Activated T-cell treated with anti-CD3 and anti-CD28 coated beads, Interleukin-2, amount 50 U/mL, for 72 hours (primary cell): ENCODE measurements around the gene KDM5B. TPM values are rescaled to one million over a fixed set of nuclear protein-coding genes. Genes with fewer than 3 reads are reported as not detected.
A peak's percentile ranks its signal among the peaks of the same experiment; 100 is the strongest.

Experiments used
- ATAC-seq, 2 donors: fragments of 150-1000 bp; cut with Tn5 transposase; replicated peaks in 1 of 2; 2 replicates each; pipeline ENCODE4 v1.10.0; 2021; ENCODE audit warnings: moderate library complexity in 2 of 2, mild to moderate bottlenecking in 1 of 2
- DNase-seq, 2 donors: peaks; one replicate each; pipeline ENCODE4 v3.0.0; 2021 to 2022; ENCODE audit warnings: mixed read lengths in 1 of 2
- H3K27ac Mint-ChIP-seq: one replicate; pipeline ENCODE4 v1.8.0; 2022; ENCODE audit warnings: mild to moderate bottlenecking, moderate library complexity, mixed read lengths
- H3K27me3 Mint-ChIP-seq: one replicate; pipeline ENCODE4 v1.8.0; 2022; ENCODE audit warnings: low read depth, mixed read lengths
- H3K36me3 Mint-ChIP-seq, 2 donors: one replicate each; pipeline ENCODE4 v1.8.0; 2022; ENCODE audit warnings: mixed read lengths in 2 of 2, mild to moderate bottlenecking in 1 of 2; ENCODE audit not compliant: insufficient read depth in 2 of 2
- H3K4me1 Mint-ChIP-seq: one replicate; pipeline ENCODE4 v1.8.0; 2022; ENCODE audit warnings: low read depth, mixed read lengths
- H3K4me3 Mint-ChIP-seq, 2 donors: one replicate each; pipeline ENCODE4 v1.8.0; 2022; ENCODE audit warnings: mild to moderate bottlenecking in 2 of 2, mixed read lengths in 2 of 2, moderate library complexity in 2 of 2
- H3K9me3 Mint-ChIP-seq, 2 donors: one replicate each; pipeline ENCODE4 v1.8.0; 2022; ENCODE audit warnings: mixed read lengths in 2 of 2
- total RNA-seq, 2 donors: library from RNA; stranded (reverse); gene quantifications; one replicate each; pipeline ENCODE4 v1.2.3, GENCODE V29; 2022

Gene KDM5B
- total RNA-seq, 2 donors from 2014 or later = 47.0 to 53.6 TPM

- Mint-ChIP-seq H3K9me3 (peaks cover 0 to 3% of the 10 kb centered on the region in 2 donors), H3K27ac (no peak overlapping the region), H3K4me3 (no peak overlapping the region), H3K4me1 (no peaks in the 10 kb centered on the region), H3K36me3 (no peaks in the 10 kb centered on the region), H3K27me3 (peaks cover 38% of the 10 kb centered on the region)
- ATAC-seq (peak in 1 of 2 donors; percentile 60), DNase-seq (peak; percentile 68)
Measured at GRCh38 chr1:202692959-202693555, 115.2 kb downstream of the KDM5B start.

- ATAC-seq (no peak), DNase-seq (no peak)
- Mint-ChIP-seq H3K4me1 (no peaks in the 10 kb centered on the region), H3K27me3 (peaks cover 38% of the 10 kb centered on the region), H3K27ac (no peak overlapping the region), H3K36me3 (no peaks in the 10 kb centered on the region), H3K9me3 (peaks cover 0 to 3% of the 10 kb centered on the region in 2 donors), H3K4me3 (no peak overlapping the region)
Measured at GRCh38 chr1:202691816-202692215, 116.4 kb downstream of the KDM5B start.

GRCh38 chr1:202689493-202690342 is 118.5 kb downstream of the KDM5B start:
- Mint-ChIP-seq H3K27me3 (peaks cover 28% of the 10 kb centered on the region), H3K27ac (no peak overlapping the region), H3K9me3 (peaks cover 0 to 3% of the 10 kb centered on the region in 2 donors), H3K4me3 (no peak overlapping the region), H3K36me3 (no peaks in the 10 kb centered on the region), H3K4me1 (no peaks in the 10 kb centered on the region)
- DNase-seq (no peak), ATAC-seq (no peak)

GRCh38 chr1:202689082-202689481 is 119.1 kb downstream of the KDM5B start:
- Mint-ChIP-seq H3K36me3 (no peaks in the 10 kb centered on the region), H3K4me3 (no peak overlapping the region), H3K27ac (no peak overlapping the region), H3K9me3 (peaks cover 0 to 3% of the 10 kb centered on the region in 2 donors), H3K27me3 (peaks cover 21% of the 10 kb centered on the region), H3K4me1 (no peaks in the 10 kb centered on the region)
- ATAC-seq = no peak
- DNase-seq = no peak

- H3K27ac Mint-ChIP-seq = no peak overlapping the region
- peaks cover 16% of the 10 kb centered on the region for H3K27me3 Mint-ChIP-seq
- DNase-seq = no peak
- peaks cover 0 to 3% of the 10 kb centered on the region in 2 donors for H3K9me3 Mint-ChIP-seq
- H3K36me3 Mint-ChIP-seq = no peaks in the 10 kb centered on the region
- H3K4me1 Mint-ChIP-seq = no peaks in the 10 kb centered on the region
- no peak overlapping the region for H3K4me3 Mint-ChIP-seq
- no peak for ATAC-seq
Measured at GRCh38 chr1:202688401-202688800, 119.8 kb downstream of the KDM5B start.

GRCh38 chr1:202687798-202688197 is 120.4 kb downstream of the KDM5B start:
- no peak for DNase-seq
- Mint-ChIP-seq H3K36me3 (no peaks in the 10 kb centered on the region), H3K4me1 (no peaks in the 10 kb centered on the region), H3K9me3 (no peaks in the 10 kb centered on the region), H3K27me3 (peaks cover 14% of the 10 kb centered on the region), H3K4me3 (no peak overlapping the region), H3K27ac (no peak overlapping the region)
- no peak for ATAC-seq

GRCh38 chr1:202687370-202687769 is 120.9 kb downstream of the KDM5B start:
- Mint-ChIP-seq H3K9me3 (no peaks in the 10 kb centered on the region), H3K27me3 (peaks cover 18% of the 10 kb centered on the region), H3K4me3 (no peak overlapping the region), H3K4me1 (no peaks in the 10 kb centered on the region), H3K36me3 (no peaks in the 10 kb centered on the region), H3K27ac (no peak overlapping the region)
- DNase-seq = no peak
- no peak for ATAC-seq

GRCh38 chr1:202685641-202686040 is 122.6 kb downstream of the KDM5B start:
- Mint-ChIP-seq H3K4me3 (no peak overlapping the region), H3K27me3 (peaks cover 24% of the 10 kb centered on the region), H3K4me1 (no peaks in the 10 kb centered on the region), H3K27ac (no peak overlapping the region), H3K9me3 (no peaks in the 10 kb centered on the region), H3K36me3 (no peaks in the 10 kb centered on the region)
- ATAC-seq = no peak
- no peak for DNase-seq

- H3K27ac Mint-ChIP-seq = no peak overlapping the region
- ATAC-seq (no peak), DNase-seq (no peak)
- peaks cover 0 to 2% of the 10 kb centered on the region in 2 donors for H3K9me3 Mint-ChIP-seq
- no peak overlapping the region for H3K4me3 Mint-ChIP-seq
- peaks cover 24% of the 10 kb centered on the region for H3K27me3 Mint-ChIP-seq
- no peaks in the 10 kb centered on the region for H3K4me1 Mint-ChIP-seq
- H3K36me3 Mint-ChIP-seq = peaks cover 0 to 2% of the 10 kb centered on the region in 2 donors
Measured at GRCh38 chr1:202684716-202685115, 123.5 kb downstream of the KDM5B start.

- Mint-ChIP-seq H3K27me3 (peaks cover 38% of the 10 kb centered on the region), H3K4me1 (no peaks in the 10 kb centered on the region), H3K4me3 (no peak overlapping the region), H3K27ac (no peak overlapping the region), H3K36me3 (peaks cover 5% of the 10 kb centered on the region in 2 donors), H3K9me3 (peaks cover 7% of the 10 kb centered on the region in 2 donors)
- DNase-seq = no peak
- no peak for ATAC-seq
Measured at GRCh38 chr1:202683029-202683428, 125.2 kb downstream of the KDM5B start.

GRCh38 chr1:202682477-202682876 is 125.7 kb downstream of the KDM5B start:
- ATAC-seq = no peak
- Mint-ChIP-seq H3K4me3 (no peak overlapping the region), H3K27ac (no peak overlapping the region), H3K4me1 (no peaks in the 10 kb centered on the region), H3K36me3 (peaks cover 5% of the 10 kb centered on the region in 2 donors), H3K9me3 (peaks cover 7% of the 10 kb centered on the region in 2 donors), H3K27me3 (peaks cover 33% of the 10 kb centered on the region)
- no peak for DNase-seq

- DNase-seq = no peak
- Mint-ChIP-seq H3K27me3 (peaks cover 33% of the 10 kb centered on the region), H3K9me3 (peaks cover 7 to 11% of the 10 kb centered on the region in 2 donors), H3K27ac (no peak overlapping the region), H3K36me3 (peaks cover 7% of the 10 kb centered on the region in 2 donors), H3K4me3 (no peak overlapping the region), H3K4me1 (no peaks in the 10 kb centered on the region)
- ATAC-seq = no peak
Measured at GRCh38 chr1:202681736-202682420, 126.3 kb downstream of the KDM5B start.
